Peyer's patch (tissue), 4 donors: ENCODE results near the gene ZBTB2.

Source experiments
- CTCF ChIP-seq, 6 experiments: fragments of 450-650 bp in 4 of 6; fragments of 200-600 bp in 2 of 6; sonication (generic) in 1 of 6; IDR thresholded peaks; one replicate each; pipeline ENCODE4 v1.5.1; 2017 to 2019; ENCODE audit warnings: antibody characterized with exemption in 6 of 6, mild to moderate bottlenecking in 3 of 6, moderate library complexity in 1 of 6
- POLR2A ChIP-seq, 2 donors: fragments of 450-650 bp; IDR thresholded peaks; one replicate each; pipeline ENCODE4 v1.5.1; 2017; ENCODE audit warnings: antibody characterized with exemption in 2 of 2, mild to moderate bottlenecking in 2 of 2, moderate library complexity in 2 of 2

- TF ChIP-seq CTCF (IDR thresholded peaks at IDR 0.05) (no peak), POLR2A (IDR thresholded peaks at IDR 0.05) (no peak)
Measured at GRCh38 chr6:151425561-151425960, 34.2 kb upstream of the ZBTB2 start.
